H1 (cell line): ENCODE data around the gene CAMTA1. TPM values are rescaled to one million over a fixed set of nuclear protein-coding genes. Genes with fewer than 3 reads are reported as not detected.

Source experiments
- CTCF ChIA-PET: fragments of 300-600 bp; sonication (Branson Sonifier 250); formaldehyde crosslinking; loops from one replicate; lab custom pipeline; 2021; ENCODE audit not compliant: partially characterized antibody; lab: Charles Lee
- POLR2A ChIA-PET: fragments of 300-600 bp; sonication (Branson Sonifier 250); formaldehyde crosslinking; loops from one replicate; lab custom pipeline; 2021; ENCODE audit warnings: inconsistent platforms; ENCODE audit not compliant: partially characterized antibody; lab: Charles Lee
- DNase-seq, 2 experiments: peaks; one replicate each; pipeline versions ENCODE4 v3.0.0 to v3.0.0-alpha.2; 2010 to 2022; ENCODE audit warnings: low spot score in 2 of 2, low read depth in 1 of 2, mixed read lengths in 1 of 2
- FAIRE-seq: peaks from 2 replicates; lab custom pipeline; 2011; peaks lifted over from hg19 to GRCh38; lab: Jason Lieb, UNC
- H2AFZ ChIP-seq: 2 replicates; pipeline ENCODE4 v1.8.1; 2012; ENCODE audit warnings: low read length, inconsistent platforms
- H2AK5ac ChIP-seq: 2 replicates; pipeline ENCODE4 v1.6.1; 2013; ENCODE audit warnings: low read depth, low read length
- H2BK120ac ChIP-seq: replicated peaks from 2 replicates; pipeline ENCODE3; 2013; ENCODE audit warnings: low read depth, low read length, inconsistent platforms
- H2BK12ac ChIP-seq: 2 replicates; pipeline ENCODE4 v1.6.1; 2013; ENCODE audit warnings: low read depth, low read length
- H2BK15ac ChIP-seq: 2 replicates; pipeline ENCODE4 v1.6.1; 2013; ENCODE audit warnings: low read length
- H2BK20ac ChIP-seq: 2 replicates; pipeline ENCODE4 v1.6.1; 2013; ENCODE audit warnings: low read length
- H2BK5ac ChIP-seq: 2 replicates; pipeline ENCODE4 v1.6.1; 2013; ENCODE audit warnings: low read depth, low read length
- H3K14ac ChIP-seq: 2 replicates; pipeline ENCODE4 v1.6.1; 2013; ENCODE audit warnings: inconsistent platforms; ENCODE audit not compliant: insufficient read length
- H3K18ac ChIP-seq: 2 replicates; pipeline ENCODE4 v1.6.1; 2013; ENCODE audit warnings: low read length; ENCODE audit errors: extremely low read depth
- H3K23ac ChIP-seq: 2 replicates; pipeline ENCODE4 v1.6.1; 2013; ENCODE audit warnings: inconsistent platforms; ENCODE audit not compliant: insufficient read length
- H3K23me2 ChIP-seq: 2 replicates; pipeline ENCODE4 v1.6.1; 2013; ENCODE audit warnings: low read depth, low read length
- H3K27ac ChIP-seq: 2 replicates; pipeline ENCODE4 v1.6.1; 2011; ENCODE audit warnings: low read depth, low read length, inconsistent platforms
- H3K27me3 ChIP-seq, 4 experiments: replicated peaks in 1 of 4; 1 replicate in 1 of 4; 2 replicates in 3 of 4; pipeline versions ENCODE4 v1.6.1 to v1.8.1; 2011 to 2013; ENCODE audit warnings: low read length in 3 of 4, mild to moderate bottlenecking in 3 of 4, inconsistent platforms in 2 of 4, mixed read lengths in 2 of 4, moderate library complexity in 1 of 4; ENCODE audit not compliant: control insufficient read depth in 3 of 4, insufficient read depth in 3 of 4; ENCODE audit errors: extremely low read depth in 1 of 4
- H3K36me3 ChIP-seq, 4 experiments: 2 replicates each; pipeline versions ENCODE4 v1.6.1 to v1.8.1; 2011 to 2013; ENCODE audit warnings: mild to moderate bottlenecking in 4 of 4, low read length in 3 of 4, moderate library complexity in 2 of 4, control low read depth in 1 of 4, inconsistent platforms in 1 of 4; ENCODE audit not compliant: insufficient read depth in 4 of 4, control insufficient read depth in 2 of 4
- H3K4ac ChIP-seq: replicated peaks from 2 replicates; pipeline ENCODE3; 2013; ENCODE audit warnings: low read length, low read depth, mixed read lengths, inconsistent platforms; ENCODE audit not compliant: insufficient read length
- H3K4me1 ChIP-seq, 4 experiments: replicated peaks in 1 of 4; 1 replicate in 1 of 4; 2 replicates in 3 of 4; pipeline versions ENCODE4 v1.6.1 to v1.8.1; 2011 to 2013; ENCODE audit warnings: low read length in 3 of 4, inconsistent platforms in 2 of 4, mixed read lengths in 1 of 4; ENCODE audit not compliant: insufficient read depth in 4 of 4, control insufficient read depth in 3 of 4
- H3K4me2 ChIP-seq, 2 experiments: 2 replicates each; pipeline versions ENCODE4 v1.6.1 to v1.8.1; 2011 to 2013; ENCODE audit warnings: low read depth in 2 of 2, low read length in 2 of 2, control low read depth in 1 of 2, inconsistent platforms in 1 of 2, mild to moderate bottlenecking in 1 of 2; ENCODE audit not compliant: insufficient read depth in 1 of 2
- H3K4me3 ChIP-seq, 4 experiments: fragments of 200-600, 300-600 bp in 1 of 4; sonication (generic), shearing (Covaris generic), sonication (Bioruptor Twin) in 1 of 4; 2 replicates each; pipeline versions ENCODE4 v1.5.1 to v1.8.1; 2011 to 2016; ENCODE audit warnings: low read length in 4 of 4, low read depth in 3 of 4, control low read depth in 2 of 4, inconsistent platforms in 2 of 4, mild to moderate bottlenecking in 2 of 4, mixed read lengths in 1 of 4, moderate library complexity in 1 of 4; ENCODE audit not compliant: insufficient read depth in 2 of 4; ENCODE audit errors: extremely low read depth in 1 of 4
- H3K56ac ChIP-seq: replicated peaks from 2 replicates; pipeline ENCODE3; 2013; ENCODE audit warnings: low read depth, mild to moderate bottlenecking, mixed read lengths, low read length, inconsistent platforms; ENCODE audit not compliant: insufficient read length
- H3K79me1 ChIP-seq: 2 replicates; pipeline ENCODE4 v1.6.1; 2013; ENCODE audit warnings: low read depth, low read length, control low read depth
- H3K79me2 ChIP-seq, 2 experiments: 2 replicates each; pipeline versions ENCODE4 v1.6.1 to v1.8.1; 2012 to 2013; ENCODE audit warnings: low read length in 2 of 2, mild to moderate bottlenecking in 2 of 2, inconsistent platforms in 1 of 2; ENCODE audit not compliant: insufficient read depth in 2 of 2, control insufficient read depth in 1 of 2
- H3K9ac ChIP-seq, 4 experiments: replicated peaks in 1 of 4; 1 replicate in 1 of 4; 2 replicates in 3 of 4; pipeline versions ENCODE4 v1.6.1 to v1.8.1; 2011 to 2013; ENCODE audit warnings: low read depth in 3 of 4, low read length in 3 of 4, control low read depth in 2 of 4, mild to moderate bottlenecking in 2 of 4, moderate library complexity in 2 of 4, inconsistent platforms in 1 of 4; ENCODE audit errors: extremely low read depth in 1 of 4
- H3K9me3 ChIP-seq, 2 experiments: 2 replicates each; pipeline versions ENCODE4 v1.6.1 to v1.8.1; 2012 to 2013; ENCODE audit warnings: mild to moderate bottlenecking in 2 of 2, moderate library complexity in 2 of 2, control low read depth in 1 of 2, inconsistent platforms in 1 of 2, low read depth in 1 of 2, low read length in 1 of 2, mixed read lengths in 1 of 2; ENCODE audit not compliant: insufficient read depth in 2 of 2
- H4K20me1 ChIP-seq, 2 experiments: replicated peaks in 1 of 2; 2 replicates each; pipeline versions ENCODE3 to v1.8.1; 2011 to 2013; ENCODE audit warnings: inconsistent platforms in 2 of 2, low read length in 2 of 2, mild to moderate bottlenecking in 1 of 2; ENCODE audit not compliant: insufficient read depth in 2 of 2, control insufficient read depth in 1 of 2
- H4K5ac ChIP-seq: 2 replicates; pipeline ENCODE4 v1.6.1; 2013; ENCODE audit warnings: low read length, low read depth, mixed read lengths, inconsistent platforms; ENCODE audit not compliant: insufficient read length
- H4K8ac ChIP-seq: 2 replicates; pipeline ENCODE4 v1.8.0; 2013; ENCODE audit warnings: mild to moderate bottlenecking, moderate library complexity, low read length, inconsistent platforms; ENCODE audit not compliant: insufficient read depth; ENCODE audit errors: extremely low read depth
- H4K91ac ChIP-seq: replicated peaks from 2 replicates; pipeline ENCODE3; 2013; ENCODE audit warnings: low read length, mixed read lengths, inconsistent platforms; ENCODE audit not compliant: insufficient read length
- BRCA1 ChIP-seq: IDR thresholded peaks from 2 replicates; pipeline ENCODE4 v1.6.1; 2012; ENCODE audit warnings: low read depth, low read length, improper control_type of control experiment
- JUN ChIP-seq: IDR thresholded peaks from 2 replicates; pipeline ENCODE4 v1.6.1; 2011; ENCODE audit warnings: low read depth, mild to moderate bottlenecking, improper control_type of control experiment, low read length
- WGBS, 2 experiments: shearing (Covaris generic) in 1 of 2; methylation state at CpG; one replicate each; pipeline versions ENCODE4 v1.1.6 to v1.1.7; 2013 to 2015; ENCODE audit warnings: low lambda C conversion rate in 2 of 2, mixed read lengths in 2 of 2, inconsistent platforms in 1 of 2, low coverage in 1 of 2, missing lambda C conversion rate in 1 of 2; ENCODE audit not compliant: insufficient replicate concordance in 2 of 2, insufficient coverage in 1 of 2, insufficient read length in 1 of 2; ENCODE audit errors: extremely low coverage in 1 of 2, missing lambda C conversion rate in 1 of 2; 5-methylcytosine and 5-hydroxymethylcytosine counted together
- polyA plus RNA-seq, 7 experiments: library from polyadenylated mRNA; depleted of rRNA in 3 of 7; stranded (reverse) in 5 of 7; unstranded in 2 of 7; fragments of >200 nt in 5 of 7; fragments of 200-250 nt in 2 of 7; gene quantifications; 1 replicate in 5 of 7; 2 replicates in 1 of 7; 4 replicates in 1 of 7; pipeline versions ENCODE4 v1.2.1 to v1.2.3, GENCODE V29; 2011 to 2013; ENCODE audit warnings: missing spikeins in 2 of 7, mixed read lengths in 2 of 7
- total RNA-seq: library from RNA; stranded (reverse); fragmentation: NEBNext Ultra II Directional; extraction: Animal tissue kit (Norgen Biotek cat#: 25700); gene quantifications from 2 replicates; pipeline ENCODE4 v1.2.1, GENCODE V29; 2021

The CAMTA1 gene
- total and polyA plus RNA-seq, 2 of the 8 experiments (the other 6 are each of a cell fraction or from before 2014, with no cell fraction given) = 65.0 to 119 TPM

DNA sequence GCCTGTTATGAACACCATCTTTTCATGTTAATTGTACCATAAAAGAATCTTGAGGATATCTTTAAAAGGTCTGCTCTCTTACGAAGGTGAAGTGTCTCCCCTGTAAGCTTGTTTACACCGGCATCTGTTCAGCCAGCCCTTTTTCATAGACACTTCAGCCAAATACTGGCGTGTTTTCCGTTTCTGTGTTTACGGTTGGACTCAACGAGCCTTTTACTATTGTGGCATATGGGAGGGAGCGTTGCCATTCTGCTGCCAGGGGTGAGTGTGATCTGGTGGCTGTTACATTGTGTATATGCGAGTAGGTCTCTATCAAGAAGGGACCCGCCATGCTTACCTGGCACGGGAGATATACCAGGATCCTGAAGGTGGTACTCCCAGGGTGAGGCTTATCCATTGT is 433.8 kb downstream of the CAMTA1 start:
- Histone ChIP-seq H3K9me3 (no peaks in the 10 kb centered on the region), H3K4me1 (no peaks in the 10 kb centered on the region), H4K8ac (no peak overlapping the region), H3K36me3 (no peaks in the 10 kb centered on the region), H4K20me1 (no peaks in the 10 kb centered on the region), H3K18ac (no peak overlapping the region), H3K4ac (no peak overlapping the region), H3K27ac (no peak overlapping the region), H3K23me2 (no peaks in the 10 kb centered on the region), H4K91ac (no peak overlapping the region), H3K23ac (no peak overlapping the region), H2BK12ac (no peak overlapping the region), H3K4me2 (no peak overlapping the region), H2AK5ac (no peak overlapping the region), H2BK5ac (no peak overlapping the region), H3K14ac (no peak overlapping the region), H2BK20ac (no peak overlapping the region), H3K27me3 (no peaks in the 10 kb centered on the region), H3K79me1 (no peaks in the 10 kb centered on the region), H3K4me3 (no peak overlapping the region), H2BK120ac (no peak overlapping the region), H3K56ac (no peak overlapping the region), H2BK15ac (no peak overlapping the region), H3K79me2 (no peaks in the 10 kb centered on the region), H4K5ac (no peak overlapping the region), H3K9ac (no peak overlapping the region), H2AFZ (no peak overlapping the region)
- FAIRE-seq (no peak), DNase-seq (no peak)
- ChIA-PET POLR2A (no interaction called here), CTCF (interaction anchor here (0.6 to 1.8 kb wide), 5 partner anchors 44 to 362 kb away, joined by 3 to 8 read pairs (median 4); no protein-coding TSS in a partner anchor)
- TF ChIP-seq BRCA1 (no peak), JUN (no peak)
- WGBS, 2 experiments = 98% methylated on average over 10 of the region's 10 CpGs; no CpG with 5 or more reads in 1 of the 2 experiments
